Measurements from ENCODE around the gene SMU1.

The SMU1 gene

DNA sequence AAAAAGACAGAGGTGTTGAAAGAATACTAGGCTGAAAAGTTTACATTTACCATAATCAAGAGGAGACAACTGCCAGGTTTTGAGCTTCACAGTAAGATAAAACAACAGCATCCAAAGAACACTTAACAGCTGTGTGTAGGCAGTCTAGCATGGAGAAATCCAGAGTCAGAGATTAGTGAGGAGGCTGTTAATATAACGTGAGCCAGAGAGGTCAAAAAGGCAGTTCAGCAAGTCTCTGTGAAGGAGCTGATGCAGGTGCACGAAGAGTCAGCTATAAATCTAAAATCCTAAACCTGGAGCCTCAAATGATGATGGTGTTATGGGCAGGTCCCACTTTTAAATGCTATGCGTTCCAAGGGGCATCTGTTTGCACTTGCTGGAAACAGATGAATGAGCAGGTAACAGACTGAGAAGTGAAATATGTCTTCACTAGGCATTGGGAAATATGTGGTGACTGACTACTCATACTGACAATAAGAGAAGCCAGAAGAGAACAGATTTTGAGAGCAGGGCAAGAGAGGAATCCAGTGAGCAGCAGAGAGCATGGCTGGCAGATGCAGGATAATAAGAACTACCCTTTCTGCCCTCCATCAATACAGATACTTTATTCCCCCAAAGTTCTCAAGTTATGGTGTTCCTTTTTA is 83.8 kb downstream of the SMU1 start:
- Histone ChIP-seq H3K4me3 (no peak overlapping the region), H3K27me3 (no peaks in the 10 kb centered on the region), H4K20me1 (peaks cover 6 to 87% (median 44%) of the 10 kb centered on the region in 11 experiments; a peak in 17 of 22 replicates), H3K27ac (no peak overlapping the region), H3K4me2 (0 out of 22 replicates have a peak overlapping the region, but pooled peaks of 1 of the 11 experiments have one; percentile 7), H3K36me3 (peaks cover 65 to 100% (median 80%) of the 10 kb centered on the region in 11 experiments), H3K9me3 (replicated peaks in 1 of 11) (no peaks in the 10 kb centered on the region), H3K9ac (no peak overlapping the region), H3K4me1 (peaks cover 0 to 7% (median 0%) of the 10 kb centered on the region in 10 experiments; a peak in 2 of 20 replicates)
- no peak for TF ChIP-seq Cebpa-rat (IDR thresholded peaks at IDR 0.05)

DNA sequence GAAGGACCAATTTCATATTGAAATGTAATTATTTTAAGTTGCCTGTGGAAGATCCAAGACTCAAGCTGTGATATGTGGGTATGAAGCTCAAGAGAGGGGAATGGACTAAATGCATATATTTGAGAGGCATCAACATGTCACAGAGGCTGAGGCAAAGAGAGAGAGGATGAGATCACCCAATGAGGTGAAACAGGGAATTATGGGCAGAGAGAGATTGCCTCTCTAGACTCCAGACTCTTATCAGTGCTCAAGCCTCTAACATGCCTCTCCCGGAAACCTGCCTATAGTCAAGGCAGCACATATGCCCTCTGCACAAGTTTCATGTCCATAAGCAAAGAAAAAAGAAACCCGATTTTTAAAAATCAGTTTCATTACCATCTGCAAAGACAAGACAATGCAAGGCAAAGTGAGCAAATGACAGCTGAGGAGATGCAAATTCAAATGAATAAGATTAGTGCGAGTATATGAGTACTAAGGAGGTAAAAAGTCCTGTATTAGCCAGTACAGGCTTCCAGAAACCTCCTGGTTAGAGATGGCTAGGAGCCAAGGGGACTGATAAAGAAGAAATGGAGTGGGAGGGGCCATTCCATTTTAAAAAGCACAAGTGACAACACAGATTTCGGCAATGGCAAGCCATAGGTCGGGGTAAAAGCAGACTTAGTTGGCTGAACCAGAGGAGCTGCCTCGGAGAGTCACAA is 84.4 kb downstream of the SMU1 start:
- Histone ChIP-seq H3K4me3 (no peak overlapping the region), H3K9ac (no peak overlapping the region), H3K36me3 (peaks cover 65 to 100% (median 80%) of the 10 kb centered on the region in 11 experiments)

More for the DNA sequence above, 84.4 kb downstream of the SMU1 start:
- Histone ChIP-seq H3K4me2 (no peak overlapping the region), H4K20me1 (peaks cover 6 to 83% (median 37%) of the 10 kb centered on the region in 11 experiments; a peak in 17 of 22 replicates), H3K27ac (no peak overlapping the region), H3K9me3 (replicated peaks in 1 of 11) (no peaks in the 10 kb centered on the region), H3K27me3 (no peaks in the 10 kb centered on the region), H3K4me1 (peaks cover 0 to 7% (median 0%) of the 10 kb centered on the region in 10 experiments; a peak in 2 of 20 replicates)
- TF ChIP-seq Cebpa-rat (IDR thresholded peaks at IDR 0.05): no peak
